ENCODE measurements around the gene RNF213. TPM values are rescaled to one million over a fixed set of nuclear protein-coding genes. Genes with fewer than 3 reads are reported as not detected.

Gene RNF213
- total RNA-seq, 1 donor from 2014 or later = 168 TPM

GRCh38 chr17:80365001-80365965, 104.6 kb downstream of the RNF213 start:
- no peak for DNase-seq (ENCODE audit: low spot score)

GRCh38 chr17:80365983-80366382, 105.3 kb downstream of the RNF213 start:
- DNase-seq (ENCODE audit: low spot score) = no peak

- no peak for DNase-seq (ENCODE audit: low spot score)
Observed at GRCh38 chr17:80367503-80367902, 106.9 kb downstream of the RNF213 start.

GRCh38 chr17:80371196-80371595, 110.5 kb downstream of the RNF213 start:
- no peak for DNase-seq (ENCODE audit: low spot score)

GRCh38 chr17:80372456-80372855, 111.8 kb downstream of the RNF213 start:
- DNase-seq (ENCODE audit: low spot score) = no peak

GRCh38 chr17:80372922-80373570, 112.4 kb downstream of the RNF213 start:
- DNase-seq (ENCODE audit: low spot score) = no peak

- peak; percentile 72 for DNase-seq (ENCODE audit: low spot score)
Observed at GRCh38 chr17:80374039-80374731, 113.5 kb downstream of the RNF213 start.

GRCh38 chr17:80374732-80375585, 114.3 kb downstream of the RNF213 start:
- peak; percentile 39 for DNase-seq (ENCODE audit: low spot score)

GRCh38 chr17:80376531-80376930, 115.9 kb downstream of the RNF213 start:
- DNase-seq (ENCODE audit: low spot score) = no peak

GRCh38 chr17:80377798-80378197, 117.1 kb downstream of the RNF213 start:
- DNase-seq (ENCODE audit: low spot score) = peak; percentile 51

GRCh38 chr17:80379348-80379747, 118.7 kb downstream of the RNF213 start:
- no peak for DNase-seq (ENCODE audit: low spot score)

GRCh38 chr17:80380068-80380467, 119.4 kb downstream of the RNF213 start:
- DNase-seq (ENCODE audit: low spot score) = no peak

- DNase-seq (ENCODE audit: low spot score) = peak; percentile 79
Observed at GRCh38 chr17:80380555-80381002, 119.9 kb downstream of the RNF213 start.

- DNase-seq (ENCODE audit: low spot score) = peak; percentile 71
Observed at GRCh38 chr17:80381416-80381923, 120.8 kb downstream of the RNF213 start.

GRCh38 chr17:80382446-80382845, 121.8 kb downstream of the RNF213 start:
- peak; percentile 24 for DNase-seq (ENCODE audit: low spot score)

- DNase-seq (ENCODE audit: low spot score) = peak; percentile 62
Observed at GRCh38 chr17:80382956-80383355, 122.3 kb downstream of the RNF213 start.

GRCh38 chr17:80384078-80384960, 123.7 kb downstream of the RNF213 start:
- DNase-seq (ENCODE audit: low spot score) = peak; percentile 43

GRCh38 chr17:80385046-80385445, 124.4 kb downstream of the RNF213 start:
- DNase-seq (ENCODE audit: low spot score) = peak; percentile 33

- no peak for DNase-seq (ENCODE audit: low spot score)
Observed at GRCh38 chr17:80386341-80386740, 125.7 kb downstream of the RNF213 start.
